ENCODE results near the gene SNTB2. TPM values are rescaled to one million over a fixed set of nuclear protein-coding genes. Genes with fewer than 3 reads are reported as not detected.

SNTB2 gene
- total and polyA plus RNA-seq, 2 of the 13 experiments (the other 11 are each of a cell fraction or from before 2014, with no cell fraction given) = 11.5 to 19.2 TPM

DNA sequence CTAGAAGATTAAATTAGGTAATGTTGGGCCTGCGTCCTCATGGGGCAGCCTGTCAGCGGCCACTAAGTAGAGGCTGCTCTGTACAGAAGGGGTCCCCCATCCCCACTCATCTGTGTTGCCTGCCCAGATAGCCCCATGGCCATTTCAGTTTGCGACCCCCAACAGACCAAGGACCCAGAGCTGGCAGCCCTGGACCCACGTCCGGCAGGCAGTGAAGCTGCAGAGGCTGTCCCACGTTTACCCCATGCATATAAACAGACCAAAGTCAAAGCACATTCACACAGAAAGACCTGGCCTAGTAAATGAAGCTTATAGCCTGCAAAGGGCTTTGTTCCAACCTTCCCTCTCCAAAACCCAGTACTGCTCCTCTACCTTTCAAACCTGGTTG, 138.8 kb downstream of the SNTB2 start (continued):
- TF ChIP-seq, protein P1, sequence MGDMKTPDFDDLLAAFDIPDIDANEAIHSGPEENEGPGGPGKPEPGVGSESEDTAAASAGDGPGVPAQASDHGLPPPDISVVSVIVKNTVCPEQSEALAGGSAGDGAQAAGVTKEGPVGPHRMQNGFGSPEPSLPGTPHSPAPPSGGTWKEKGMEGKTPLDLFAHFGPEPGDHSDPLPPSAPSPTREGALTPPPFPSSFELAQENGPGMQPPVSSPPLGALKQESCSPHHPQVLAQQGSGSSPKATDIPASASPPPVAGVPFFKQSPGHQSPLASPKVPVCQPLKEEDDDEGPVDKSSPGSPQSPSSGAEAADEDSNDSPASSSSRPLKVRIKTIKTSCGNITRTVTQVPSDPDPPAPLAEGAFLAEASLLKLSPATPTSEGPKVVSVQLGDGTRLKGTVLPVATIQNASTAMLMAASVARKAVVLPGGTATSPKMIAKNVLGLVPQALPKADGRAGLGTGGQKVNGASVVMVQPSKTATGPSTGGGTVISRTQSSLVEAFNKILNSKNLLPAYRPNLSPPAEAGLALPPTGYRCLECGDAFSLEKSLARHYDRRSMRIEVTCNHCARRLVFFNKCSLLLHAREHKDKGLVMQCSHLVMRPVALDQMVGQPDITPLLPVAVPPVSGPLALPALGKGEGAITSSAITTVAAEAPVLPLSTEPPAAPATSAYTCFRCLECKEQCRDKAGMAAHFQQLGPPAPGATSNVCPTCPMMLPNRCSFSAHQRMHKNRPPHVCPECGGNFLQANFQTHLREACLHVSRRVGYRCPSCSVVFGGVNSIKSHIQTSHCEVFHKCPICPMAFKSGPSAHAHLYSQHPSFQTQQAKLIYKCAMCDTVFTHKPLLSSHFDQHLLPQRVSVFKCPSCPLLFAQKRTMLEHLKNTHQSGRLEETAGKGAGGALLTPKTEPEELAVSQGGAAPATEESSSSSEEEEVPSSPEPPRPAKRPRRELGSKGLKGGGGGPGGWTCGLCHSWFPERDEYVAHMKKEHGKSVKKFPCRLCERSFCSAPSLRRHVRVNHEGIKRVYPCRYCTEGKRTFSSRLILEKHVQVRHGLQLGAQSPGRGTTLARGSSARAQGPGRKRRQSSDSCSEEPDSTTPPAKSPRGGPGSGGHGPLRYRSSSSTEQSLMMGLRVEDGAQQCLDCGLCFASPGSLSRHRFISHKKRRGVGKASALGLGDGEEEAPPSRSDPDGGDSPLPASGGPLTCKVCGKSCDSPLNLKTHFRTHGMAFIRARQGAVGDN (CRISPR knock-in tag; IDR thresholded peaks at IDR 0.05) = peak; percentile 68; the same call in 1 of the 2 replicates
- TF ChIP-seq HOXA3 (CRISPR knock-in tag; IDR thresholded peaks at IDR 0.05) (no peak), CCAR2 (optimal IDR thresholded peaks at IDR 0.05; ENCODE audit: low read depth, low read length) (no peak), ZFP82 (CRISPR knock-in tag; IDR thresholded peaks at IDR 0.05; ENCODE audit: borderline replicate concordance) (no peak), ZNF205 (CRISPR knock-in tag; IDR thresholded peaks at IDR 0.05) (0 out of 2 replicates have a peak, but pooled peaks have one; percentile 6), CBFB (CRISPR knock-in tag; IDR thresholded peaks at IDR 0.05) (no peak), ZNF549 (CRISPR knock-in tag; IDR thresholded peaks at IDR 0.05) (no peak), FOSL1 (CRISPR knock-in tag; IDR thresholded peaks at IDR 0.05; ENCODE audit: borderline replicate concordance) (no peak), XRCC5 (optimal IDR thresholded peaks at IDR 0.05; ENCODE audit: low read length) (peak; percentile 7), MYC (CRISPR knock-in tag; IDR thresholded peaks at IDR 0.05; ENCODE audit: borderline replicate concordance) (peak; percentile 28; the same call in 1 of the 2 replicates), SMAD9 (CRISPR knock-in tag; IDR thresholded peaks at IDR 0.05) (no peak), POLR2A (IDR thresholded peaks at IDR 0.05; ENCODE audit: insufficient read depth in 1 of 2, low read depth in 2 of 2, low read length in 2 of 2) (peak in 1 of 2 experiments; percentile 40; a peak in 2 of 4 replicates)
- TF ChIP-seq, protein P2, sequence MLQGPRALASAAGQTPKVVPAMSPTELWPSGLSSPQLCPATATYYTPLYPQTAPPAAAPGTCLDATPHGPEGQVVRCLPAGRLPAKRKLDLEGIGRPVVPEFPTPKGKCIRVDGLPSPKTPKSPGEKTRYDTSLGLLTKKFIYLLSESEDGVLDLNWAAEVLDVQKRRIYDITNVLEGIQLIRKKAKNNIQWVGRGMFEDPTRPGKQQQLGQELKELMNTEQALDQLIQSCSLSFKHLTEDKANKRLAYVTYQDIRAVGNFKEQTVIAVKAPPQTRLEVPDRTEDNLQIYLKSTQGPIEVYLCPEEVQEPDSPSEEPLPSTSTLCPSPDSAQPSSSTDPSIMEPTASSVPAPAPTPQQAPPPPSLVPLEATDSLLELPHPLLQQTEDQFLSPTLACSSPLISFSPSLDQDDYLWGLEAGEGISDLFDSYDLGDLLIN (CRISPR knock-in tag; IDR thresholded peaks at IDR 0.05; ENCODE audit: borderline replicate concordance) = no peak
- TF ChIP-seq, protein P3, sequence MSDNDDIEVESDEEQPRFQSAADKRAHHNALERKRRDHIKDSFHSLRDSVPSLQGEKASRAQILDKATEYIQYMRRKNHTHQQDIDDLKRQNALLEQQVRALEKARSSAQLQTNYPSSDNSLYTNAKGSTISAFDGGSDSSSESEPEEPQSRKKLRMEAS (IDR thresholded peaks at IDR 0.05) = 0 out of 2 replicates have a peak, but pooled peaks have one; percentile 19
- TF ChIP-seq, protein P4, sequence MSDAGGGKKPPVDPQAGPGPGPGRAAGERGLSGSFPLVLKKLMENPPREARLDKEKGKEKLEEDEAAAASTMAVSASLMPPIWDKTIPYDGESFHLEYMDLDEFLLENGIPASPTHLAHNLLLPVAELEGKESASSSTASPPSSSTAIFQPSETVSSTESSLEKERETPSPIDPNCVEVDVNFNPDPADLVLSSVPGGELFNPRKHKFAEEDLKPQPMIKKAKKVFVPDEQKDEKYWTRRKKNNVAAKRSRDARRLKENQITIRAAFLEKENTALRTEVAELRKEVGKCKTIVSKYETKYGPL (CRISPR knock-in tag; IDR thresholded peaks at IDR 0.05) = 0 out of 2 replicates have a peak, but pooled peaks have one; percentile 25
- TF ChIP-seq, protein P5, sequence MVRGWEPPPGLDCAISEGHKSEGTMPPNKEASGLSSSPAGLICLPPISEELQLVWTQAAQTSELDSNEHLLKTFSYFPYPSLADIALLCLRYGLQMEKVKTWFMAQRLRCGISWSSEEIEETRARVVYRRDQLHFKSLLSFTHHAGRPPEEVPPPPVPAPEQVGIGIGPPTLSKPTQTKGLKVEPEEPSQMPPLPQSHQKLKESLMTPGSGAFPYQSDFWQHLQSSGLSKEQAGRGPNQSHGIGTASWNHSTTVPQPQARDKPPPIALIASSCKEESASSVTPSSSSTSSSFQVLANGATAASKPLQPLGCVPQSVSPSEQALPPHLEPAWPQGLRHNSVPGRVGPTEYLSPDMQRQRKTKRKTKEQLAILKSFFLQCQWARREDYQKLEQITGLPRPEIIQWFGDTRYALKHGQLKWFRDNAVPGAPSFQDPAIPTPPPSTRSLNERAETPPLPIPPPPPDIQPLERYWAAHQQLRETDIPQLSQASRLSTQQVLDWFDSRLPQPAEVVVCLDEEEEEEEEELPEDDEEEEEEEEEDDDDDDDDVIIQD (CRISPR knock-in tag; IDR thresholded peaks at IDR 0.05; ENCODE audit: low read depth) = no peak
- TF ChIP-seq, protein P6, sequence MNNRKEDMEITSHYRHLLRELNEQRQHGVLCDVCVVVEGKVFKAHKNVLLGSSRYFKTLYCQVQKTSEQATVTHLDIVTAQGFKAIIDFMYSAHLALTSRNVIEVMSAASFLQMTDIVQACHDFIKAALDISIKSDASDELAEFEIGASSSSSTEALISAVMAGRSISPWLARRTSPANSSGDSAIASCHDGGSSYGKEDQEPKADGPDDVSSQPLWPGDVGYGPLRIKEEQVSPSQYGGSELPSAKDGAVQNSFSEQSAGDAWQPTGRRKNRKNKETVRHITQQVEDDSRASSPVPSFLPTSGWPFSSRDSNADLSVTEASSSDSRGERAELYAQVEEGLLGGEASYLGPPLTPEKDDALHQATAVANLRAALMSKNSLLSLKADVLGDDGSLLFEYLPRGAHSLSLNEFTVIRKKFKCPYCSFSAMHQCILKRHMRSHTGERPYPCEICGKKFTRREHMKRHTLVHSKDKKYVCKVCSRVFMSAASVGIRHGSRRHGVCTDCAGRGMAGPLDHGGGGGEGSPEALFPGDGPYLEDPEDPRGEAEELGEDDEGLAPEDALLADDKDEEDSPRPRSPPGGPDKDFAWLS (CRISPR knock-in tag; IDR thresholded peaks at IDR 0.05; ENCODE audit: borderline replicate concordance) = no peak
- TF ChIP-seq, protein P7, sequence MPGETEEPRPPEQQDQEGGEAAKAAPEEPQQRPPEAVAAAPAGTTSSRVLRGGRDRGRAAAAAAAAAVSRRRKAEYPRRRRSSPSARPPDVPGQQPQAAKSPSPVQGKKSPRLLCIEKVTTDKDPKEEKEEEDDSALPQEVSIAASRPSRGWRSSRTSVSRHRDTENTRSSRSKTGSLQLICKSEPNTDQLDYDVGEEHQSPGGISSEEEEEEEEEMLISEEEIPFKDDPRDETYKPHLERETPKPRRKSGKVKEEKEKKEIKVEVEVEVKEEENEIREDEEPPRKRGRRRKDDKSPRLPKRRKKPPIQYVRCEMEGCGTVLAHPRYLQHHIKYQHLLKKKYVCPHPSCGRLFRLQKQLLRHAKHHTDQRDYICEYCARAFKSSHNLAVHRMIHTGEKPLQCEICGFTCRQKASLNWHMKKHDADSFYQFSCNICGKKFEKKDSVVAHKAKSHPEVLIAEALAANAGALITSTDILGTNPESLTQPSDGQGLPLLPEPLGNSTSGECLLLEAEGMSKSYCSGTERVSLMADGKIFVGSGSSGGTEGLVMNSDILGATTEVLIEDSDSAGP (CRISPR knock-in tag; IDR thresholded peaks at IDR 0.05; ENCODE audit: borderline replicate concordance) = 0 out of 2 replicates have a peak, but pooled peaks have one; percentile 17
